HG03571 (cell line): ENCODE results near the gene CREG2.
A peak's percentile ranks its signal among the peaks of the same experiment; 100 is the strongest.

Experiments used
- ATAC-seq: cut with Tn5 transposase; IDR thresholded peaks from one replicate; pipeline ENCODE4 v1.9.1; 2021; ENCODE audit not compliant: unreplicated experiment

The CREG2 gene

DNA sequence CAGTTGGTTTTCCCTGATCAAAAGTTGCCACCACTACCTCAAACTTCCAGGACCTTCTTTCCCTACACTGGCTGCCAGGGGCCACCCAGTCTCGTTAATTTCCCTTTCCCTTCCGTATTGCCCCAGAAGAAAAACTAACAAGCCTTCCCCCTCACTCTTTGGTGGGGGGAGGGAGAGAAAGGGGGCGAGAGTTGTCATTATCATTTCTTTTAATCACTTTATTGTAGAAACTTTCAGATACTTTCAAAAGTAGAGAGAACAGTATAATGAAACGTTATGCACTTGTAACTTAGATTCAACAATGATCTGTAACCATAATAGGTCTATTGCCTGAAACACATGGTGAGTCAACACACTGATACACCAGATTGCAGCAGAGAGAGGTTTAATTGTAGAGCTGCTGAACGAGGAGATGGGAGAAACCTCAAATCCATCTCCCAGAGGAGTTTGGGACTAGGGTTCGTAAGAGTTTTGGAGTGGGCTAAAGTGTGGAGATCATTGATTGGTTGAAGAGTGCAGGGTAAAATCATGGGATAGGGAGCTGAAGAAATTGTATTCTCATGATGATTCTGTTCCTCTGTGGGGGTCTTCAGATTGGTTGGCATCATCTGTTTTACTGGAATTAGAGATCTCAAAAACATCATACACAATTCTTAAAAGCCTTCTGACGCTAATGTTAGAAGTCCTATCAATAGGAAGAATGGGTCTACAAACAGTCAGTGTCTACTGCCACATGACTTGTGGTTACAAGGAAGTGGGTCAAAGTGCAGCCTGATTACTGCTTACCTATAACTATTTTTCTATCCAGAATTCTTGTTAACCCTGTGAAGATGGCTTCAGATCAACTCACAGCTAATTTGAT is 76.2 kb downstream of the CREG2 start:
- ATAC-seq = no peak

DNA sequence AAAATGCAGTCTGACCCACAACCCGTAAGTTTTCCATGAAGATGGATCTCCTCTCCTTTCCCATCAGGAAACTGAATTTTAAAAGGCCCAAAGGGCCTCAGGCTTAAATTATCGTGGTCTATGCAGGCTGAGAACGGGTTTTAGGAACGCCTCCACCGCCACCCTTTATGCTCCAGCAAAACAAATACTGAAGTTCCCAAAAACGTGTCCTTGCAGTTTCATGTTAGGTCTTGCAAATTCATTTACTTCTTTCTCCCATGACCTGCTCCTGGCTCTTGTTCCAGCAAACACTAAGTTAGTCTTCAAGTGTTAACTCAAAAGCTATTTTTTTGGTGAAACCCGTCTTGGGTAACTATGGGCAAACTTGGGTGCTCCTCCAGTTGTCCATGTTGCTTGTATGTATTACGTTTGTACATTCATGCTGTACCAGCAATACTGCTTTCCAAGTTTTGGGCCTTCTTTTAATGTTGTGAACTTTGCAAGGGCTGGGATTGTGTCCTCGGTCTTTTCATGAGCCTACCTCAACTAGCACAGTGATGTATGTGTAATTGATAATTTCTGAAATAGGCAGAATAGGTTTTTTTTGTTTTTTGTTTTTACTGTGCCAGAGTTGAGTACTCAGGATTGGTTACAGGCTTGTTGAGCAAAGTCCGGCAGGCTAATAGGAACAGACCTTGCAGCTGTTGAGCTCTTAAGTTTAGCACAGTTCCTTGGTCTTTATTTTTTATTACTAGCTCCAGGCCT is 77.0 kb downstream of the CREG2 start:
- no peak for ATAC-seq

DNA sequence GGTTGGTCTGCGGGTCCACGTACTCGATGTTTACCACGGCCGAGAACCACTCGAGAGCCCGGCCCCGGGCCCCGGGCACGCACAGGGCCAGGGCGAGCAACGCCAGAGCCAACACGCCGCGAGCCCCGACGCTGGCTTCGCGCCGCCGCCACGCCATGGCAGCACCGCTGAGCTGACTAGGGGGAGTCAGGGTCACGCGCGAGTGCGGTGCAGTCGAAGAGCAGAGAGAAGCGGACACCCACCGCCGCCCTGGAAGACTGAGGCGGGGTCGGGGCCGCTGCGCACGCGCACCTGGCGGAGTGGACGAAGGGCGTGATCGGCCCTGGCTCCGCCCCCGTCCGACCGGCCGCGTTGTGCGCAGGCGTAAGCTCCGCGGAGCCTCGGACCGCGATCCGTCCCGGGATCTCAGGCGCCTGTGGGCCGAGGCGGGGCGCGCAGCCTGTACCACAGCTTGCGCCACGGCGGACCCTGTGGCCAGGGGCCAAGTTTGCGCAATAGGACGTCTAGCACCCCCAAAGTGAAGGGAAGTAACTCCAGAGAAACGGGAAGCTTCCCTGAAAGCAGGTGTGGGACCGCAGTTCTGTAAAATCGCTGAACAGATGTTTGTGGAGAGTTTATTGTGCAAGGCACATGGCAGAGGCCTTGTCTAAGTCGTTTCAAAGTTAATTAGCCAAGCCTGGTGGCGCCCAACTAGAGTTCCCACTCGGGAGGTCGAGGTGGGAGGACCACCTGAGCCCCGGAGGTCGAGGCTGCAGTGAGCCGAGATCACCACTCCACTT is 78.7 kb downstream of the CREG2 start, which contains the start of gene RNF149:
Gene RNF149, minus strand, starts transcription at position 270 of the 779 bp plus-strand sequence. Its CDS starts 113 bp downstream, at position 157.
- ATAC-seq = peak; percentile 64

DNA sequence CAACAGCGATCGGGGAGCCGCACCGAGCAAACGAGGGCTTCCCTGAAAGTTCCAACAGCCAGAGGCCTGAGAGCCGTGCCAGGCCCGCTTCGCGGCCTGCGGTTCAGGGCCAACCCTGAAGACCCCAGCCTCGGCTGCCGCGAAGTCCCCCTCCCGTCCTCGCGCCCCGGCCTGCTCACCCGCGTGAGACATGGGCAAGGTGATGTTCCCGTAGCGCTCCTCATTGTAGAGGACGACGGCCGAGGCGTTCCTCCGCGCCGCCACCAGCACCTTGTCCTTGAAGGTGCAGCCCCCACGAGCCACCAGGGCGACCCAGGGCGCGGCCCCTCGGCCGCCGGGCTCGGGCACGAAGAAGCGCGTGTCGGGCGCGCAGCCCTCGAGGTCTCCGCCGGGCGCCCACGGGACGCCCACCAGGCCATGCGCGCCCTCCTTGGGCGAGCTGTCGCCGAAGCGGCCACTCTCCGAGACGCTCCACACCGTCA is 79.3 kb downstream of the CREG2 start:
- peak; percentile 16 for ATAC-seq

DNA sequence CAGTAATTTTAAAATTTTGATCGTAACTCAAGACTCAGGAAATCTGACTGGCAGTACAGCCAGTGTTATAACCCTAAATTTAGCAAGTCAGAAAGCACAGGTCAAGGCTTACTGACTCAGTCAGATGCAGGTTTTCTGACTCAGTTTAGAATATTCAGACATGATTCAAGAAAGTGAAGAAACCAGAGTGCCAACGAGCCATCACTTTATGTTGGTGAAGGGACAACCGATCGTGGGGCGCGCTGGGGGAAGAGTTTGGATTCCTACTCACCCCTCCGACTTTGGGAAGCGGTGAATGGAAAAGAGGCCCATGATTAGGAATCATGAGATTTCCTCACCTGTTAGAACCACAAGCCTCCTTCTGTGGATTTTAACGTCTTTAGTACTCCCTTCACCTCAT is 79.8 kb downstream of the CREG2 start:
- ATAC-seq = no peak

DNA sequence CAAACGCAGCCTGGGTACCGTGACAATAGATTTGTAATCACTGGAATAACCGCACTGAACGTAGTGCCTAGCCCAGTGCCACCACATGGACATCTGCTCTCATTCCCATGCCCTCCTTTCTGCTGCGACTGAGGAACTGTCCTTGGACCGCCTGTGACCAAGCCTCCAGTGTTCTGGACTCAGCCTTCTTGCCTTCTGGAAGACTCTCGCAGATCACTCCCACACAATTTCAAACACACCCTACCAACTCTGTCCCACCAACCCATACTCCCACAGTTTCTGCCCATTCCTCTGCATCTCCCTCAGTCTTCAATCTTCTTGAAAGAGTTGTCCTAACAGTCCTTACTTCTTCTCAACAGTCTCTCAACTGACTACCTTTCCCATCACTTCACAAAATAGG is 80.9 kb downstream of the CREG2 start:
- ATAC-seq = no peak

DNA sequence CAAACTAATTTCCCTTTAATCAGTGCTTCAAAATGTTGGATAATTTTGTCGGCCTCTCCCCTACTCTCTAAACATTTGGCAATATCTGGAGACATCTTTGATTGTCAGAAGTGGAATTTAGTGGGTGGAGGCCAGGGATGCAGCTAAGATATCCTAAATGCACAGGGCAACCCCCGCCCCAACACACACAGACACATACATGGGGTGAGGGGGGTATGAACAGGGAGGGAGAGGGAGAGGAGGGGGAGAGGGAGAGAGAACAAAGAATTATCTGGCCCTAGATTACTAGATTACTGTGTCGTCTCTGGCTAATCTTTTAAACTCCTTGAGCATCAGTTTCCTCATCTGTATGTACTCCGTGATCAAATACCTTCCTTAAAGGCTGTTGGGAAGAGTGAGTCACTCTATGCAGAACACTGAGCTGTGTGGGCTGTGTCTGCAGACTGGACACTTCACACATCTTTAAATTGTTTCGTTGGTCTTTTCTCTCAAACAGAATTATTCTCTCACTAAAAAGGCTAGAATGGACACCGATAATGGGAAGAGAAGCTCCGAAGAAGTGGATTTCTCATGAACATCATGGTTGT is 81.7 kb downstream of the CREG2 start:
- no peak for ATAC-seq

DNA sequence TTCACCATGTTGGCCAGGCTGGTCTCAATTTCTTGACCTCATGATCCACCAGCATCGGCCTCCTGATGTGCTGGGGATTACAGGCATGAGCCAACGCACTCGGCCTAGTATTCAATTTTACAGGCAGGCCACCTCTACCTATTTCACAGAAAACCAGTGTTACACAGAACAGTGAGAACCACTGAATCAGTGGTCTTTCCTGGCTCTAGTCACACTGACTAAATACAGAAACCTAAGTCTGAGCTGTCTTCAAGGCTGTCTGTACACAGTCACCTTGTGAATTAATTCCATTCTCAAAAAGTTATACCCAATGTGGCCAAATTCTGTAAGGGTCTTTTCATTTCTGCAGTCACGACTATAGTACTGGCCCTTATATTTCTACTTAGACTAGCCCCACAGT is 82.3 kb downstream of the CREG2 start:
- ATAC-seq = no peak

DNA sequence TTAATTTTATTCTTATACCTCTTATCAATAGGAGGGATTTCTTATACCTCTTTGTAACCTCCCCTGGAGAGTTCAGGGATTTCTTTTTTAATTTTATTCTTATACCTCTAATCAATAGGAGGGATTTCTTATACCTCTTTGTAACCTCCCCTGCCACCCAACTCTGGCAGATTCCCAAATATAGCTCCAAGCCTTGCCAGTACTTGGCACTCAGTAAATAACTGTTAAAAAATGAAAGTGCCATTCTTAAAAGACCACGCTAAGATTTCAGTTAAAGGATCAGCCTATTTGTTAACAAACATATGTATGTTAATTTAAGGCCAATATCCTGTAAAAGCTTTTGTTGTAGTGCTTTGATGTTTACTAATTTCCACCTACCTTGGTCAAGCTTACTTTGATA is 83.6 kb downstream of the CREG2 start:
- ATAC-seq = no peak

DNA sequence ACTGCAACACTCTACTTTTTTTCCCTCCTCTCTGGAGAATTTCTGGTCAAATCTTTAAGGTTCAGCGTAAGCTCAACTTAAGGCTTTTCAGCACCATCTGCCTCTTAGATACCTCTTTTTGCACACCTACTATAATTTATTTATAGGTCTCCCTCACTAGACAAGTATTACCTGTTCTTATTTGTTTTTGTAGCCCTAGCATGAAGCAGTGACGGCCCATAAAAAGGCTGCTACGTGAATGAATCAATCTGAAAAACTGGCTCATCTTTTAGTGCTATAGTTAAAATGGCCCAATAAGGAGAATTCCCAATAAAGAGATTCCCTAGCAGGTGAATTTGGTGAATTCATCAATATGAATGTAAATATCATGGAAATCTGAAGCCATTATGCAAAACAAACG is 85.3 kb downstream of the CREG2 start:
- no peak for ATAC-seq

DNA sequence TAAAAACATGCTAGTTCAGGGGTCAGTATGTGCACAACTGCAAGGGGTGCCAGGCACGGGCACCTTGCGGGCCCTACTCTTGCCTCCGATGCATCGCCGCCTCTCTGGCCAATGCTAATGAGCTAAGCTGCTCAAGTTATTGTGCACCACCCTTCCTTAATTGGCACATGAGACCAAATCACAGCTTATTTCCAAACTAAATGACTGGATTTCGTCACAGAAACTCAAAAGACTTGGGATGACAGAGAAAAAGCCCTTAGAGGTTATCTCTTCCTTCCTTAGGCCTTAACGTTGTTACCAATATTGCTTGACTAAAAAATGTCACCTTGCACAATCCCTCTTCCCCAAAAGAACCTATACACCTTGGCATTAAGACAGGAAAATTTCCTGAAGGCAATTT is 86.5 kb downstream of the CREG2 start:
- ATAC-seq = no peak

DNA sequence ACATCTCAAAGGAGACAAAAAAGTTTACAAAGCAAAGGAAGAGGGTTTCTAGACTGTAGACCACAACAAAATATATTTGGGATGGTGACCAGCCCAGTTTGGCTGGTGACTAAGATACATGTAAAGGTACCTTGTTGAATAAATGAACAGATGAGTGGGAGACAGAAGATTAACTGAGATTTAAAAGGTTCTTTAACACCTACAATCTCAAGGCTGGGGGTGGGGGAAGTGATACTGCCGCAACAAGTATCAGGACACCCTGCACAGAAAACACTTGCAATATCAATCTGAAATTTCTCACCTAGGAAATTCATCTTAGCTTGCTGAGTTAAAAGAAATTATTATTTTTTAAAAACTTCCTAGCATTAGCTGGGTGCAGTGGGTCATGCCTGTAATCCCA is 87.1 kb downstream of the CREG2 start:
- ATAC-seq = no peak

DNA sequence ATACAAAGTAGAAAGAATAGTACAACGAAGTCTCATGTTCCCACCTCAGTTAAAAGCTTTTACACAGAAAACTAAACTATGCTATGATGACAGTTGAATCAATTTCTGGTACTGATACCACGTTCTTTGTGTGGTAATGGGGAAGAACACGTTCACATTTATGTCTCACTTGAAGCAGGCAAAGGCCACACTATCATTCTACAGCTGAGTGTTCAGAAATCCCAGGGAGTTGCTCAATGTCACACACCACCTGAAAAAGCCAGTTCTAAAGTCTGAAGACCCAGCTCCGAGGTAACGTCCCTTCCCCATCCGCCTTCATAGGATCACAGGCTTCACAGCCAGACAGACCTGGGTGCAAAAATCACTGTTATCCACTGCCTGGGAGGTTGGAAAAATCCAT is 87.7 kb downstream of the CREG2 start:
- ATAC-seq = no peak

DNA sequence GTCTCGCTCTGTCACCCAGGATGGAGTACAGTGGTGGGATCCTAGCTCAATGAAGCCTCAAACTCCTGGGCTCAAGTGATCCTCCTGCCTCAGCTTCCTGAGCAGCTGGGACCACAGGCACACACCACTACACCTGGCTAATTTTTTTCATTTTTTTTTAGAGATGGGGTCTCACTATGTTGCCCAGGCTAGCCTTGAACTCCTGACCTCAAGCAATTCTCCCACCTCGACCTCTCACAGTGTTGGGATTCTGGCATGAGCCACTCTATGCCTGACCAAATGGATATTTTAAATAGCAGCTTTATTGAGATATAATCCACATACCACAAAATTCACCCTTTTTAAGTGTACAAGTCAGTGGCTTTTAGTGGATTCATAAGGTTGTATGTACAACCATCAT is 89.9 kb downstream of the CREG2 start:
- ATAC-seq = no peak

DNA sequence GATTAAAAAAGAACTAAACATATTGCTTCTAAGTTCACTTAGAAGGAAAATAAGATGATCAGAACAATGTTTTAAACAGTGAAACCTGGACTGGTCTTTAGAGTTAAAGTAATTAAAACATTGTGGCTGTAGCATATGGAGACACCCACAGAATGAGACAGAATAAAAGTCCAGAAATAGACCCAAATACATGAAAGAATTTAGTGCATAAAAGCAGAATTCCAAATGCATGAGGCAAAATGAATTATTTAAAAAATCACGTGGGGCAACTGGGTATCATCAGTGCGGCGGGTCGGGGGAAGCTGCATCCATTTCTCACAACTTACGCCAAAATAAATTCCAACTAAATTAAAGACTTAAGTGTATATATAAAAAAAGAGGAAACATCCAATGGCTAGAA is 90.9 kb downstream of the CREG2 start:
- ATAC-seq = no peak

DNA sequence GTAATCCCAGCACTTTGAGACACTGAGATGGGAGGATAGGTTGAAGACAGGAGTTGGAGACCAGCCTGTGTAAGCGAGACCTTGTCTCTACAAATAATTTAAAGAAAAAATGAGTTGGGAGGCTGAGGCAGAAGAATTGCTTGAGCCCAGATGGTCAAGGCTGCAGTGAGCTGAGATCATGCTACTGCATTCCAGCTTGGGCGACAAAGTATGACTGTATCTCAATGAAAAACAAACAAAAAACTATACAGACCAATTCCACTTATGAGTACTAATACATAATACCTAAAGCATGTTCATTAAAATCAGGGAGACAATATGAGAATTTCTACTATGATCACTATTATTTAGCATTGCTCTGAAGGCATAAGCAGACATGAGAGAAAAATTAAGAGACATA is 91.4 kb downstream of the CREG2 start:
- ATAC-seq = no peak
